Progenitor cell of endocrine pancreas (in vitro differentiated cells): ENCODE results near the gene HCN1. TPM values are rescaled to one million over a fixed set of nuclear protein-coding genes. Genes with fewer than 3 reads are reported as not detected.

Experiments
- DNase-seq: peaks from one replicate; pipeline ENCODE4 v3.0.0; 2021; ENCODE audit warnings: low spot score; ENCODE audit not compliant: unreplicated experiment
- H3K27ac Mint-ChIP-seq: 2 replicates; pipeline ENCODE4 v1.8.0; 2021; ENCODE audit warnings: mild to moderate bottlenecking, moderate library complexity, mixed read lengths
- H3K27me3 Mint-ChIP-seq: 2 replicates; pipeline ENCODE4 v1.8.0; 2021; ENCODE audit warnings: mixed read lengths
- H3K36me3 Mint-ChIP-seq: 2 replicates; pipeline ENCODE4 v1.8.0; 2022; ENCODE audit warnings: mixed read lengths; ENCODE audit not compliant: insufficient read depth
- H3K4me1 Mint-ChIP-seq: 2 replicates; pipeline ENCODE4 v1.8.0; 2021; ENCODE audit warnings: low read depth, mixed read lengths
- H3K4me3 Mint-ChIP-seq: 2 replicates; pipeline ENCODE4 v1.8.0; 2021; ENCODE audit warnings: low read depth, mild to moderate bottlenecking, moderate library complexity, mixed read lengths
- H3K9me3 Mint-ChIP-seq: 2 replicates; pipeline ENCODE4 v1.8.0; 2021; ENCODE audit warnings: low read depth, mixed read lengths
- total RNA-seq: library from RNA; stranded (reverse); gene quantifications from 2 replicates; pipeline ENCODE4 v1.2.1, GENCODE V29; 2021
- TF ChIP-seq, protein P1 (sequence below): fragments of 200-600 bp; sonication (generic); IDR thresholded peaks from one replicate; pipeline ENCODE4 v1.5.0; 2021; ENCODE audit warnings: antibody characterized with exemption, mild to moderate bottlenecking; ENCODE audit not compliant: unreplicated experiment

HCN1 gene
- total RNA-seq, 1 donor from 2014 or later: 0.14 TPM

DNA sequence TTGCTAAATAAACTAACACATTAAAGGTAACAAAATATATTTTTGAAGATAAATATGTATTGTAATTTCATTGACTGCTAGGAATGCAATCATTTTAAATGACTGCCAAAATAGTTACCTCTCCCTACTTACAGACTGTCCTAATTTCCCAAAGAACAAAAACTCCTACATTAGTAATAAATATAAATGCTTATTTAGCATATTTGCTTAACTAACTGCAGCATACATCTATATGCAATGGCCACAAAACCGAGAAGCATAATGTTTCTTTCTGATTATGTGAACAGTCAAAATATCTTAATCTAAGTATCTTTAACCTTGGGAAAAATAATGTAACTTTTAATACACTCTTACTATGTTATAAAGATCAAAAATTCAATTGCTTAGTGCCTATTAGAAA, 431.7 kb downstream of the HCN1 start:
- Mint-ChIP-seq H3K27ac (no peak overlapping the region), H3K36me3 (peaks cover 2% of the 10 kb centered on the region), H3K4me1 (peaks cover 25% of the 10 kb centered on the region), H3K4me3 (no peak overlapping the region), H3K27me3 (no peaks in the 10 kb centered on the region), H3K9me3 (peaks cover 4% of the 10 kb centered on the region)
- TF ChIP-seq, protein P1, sequence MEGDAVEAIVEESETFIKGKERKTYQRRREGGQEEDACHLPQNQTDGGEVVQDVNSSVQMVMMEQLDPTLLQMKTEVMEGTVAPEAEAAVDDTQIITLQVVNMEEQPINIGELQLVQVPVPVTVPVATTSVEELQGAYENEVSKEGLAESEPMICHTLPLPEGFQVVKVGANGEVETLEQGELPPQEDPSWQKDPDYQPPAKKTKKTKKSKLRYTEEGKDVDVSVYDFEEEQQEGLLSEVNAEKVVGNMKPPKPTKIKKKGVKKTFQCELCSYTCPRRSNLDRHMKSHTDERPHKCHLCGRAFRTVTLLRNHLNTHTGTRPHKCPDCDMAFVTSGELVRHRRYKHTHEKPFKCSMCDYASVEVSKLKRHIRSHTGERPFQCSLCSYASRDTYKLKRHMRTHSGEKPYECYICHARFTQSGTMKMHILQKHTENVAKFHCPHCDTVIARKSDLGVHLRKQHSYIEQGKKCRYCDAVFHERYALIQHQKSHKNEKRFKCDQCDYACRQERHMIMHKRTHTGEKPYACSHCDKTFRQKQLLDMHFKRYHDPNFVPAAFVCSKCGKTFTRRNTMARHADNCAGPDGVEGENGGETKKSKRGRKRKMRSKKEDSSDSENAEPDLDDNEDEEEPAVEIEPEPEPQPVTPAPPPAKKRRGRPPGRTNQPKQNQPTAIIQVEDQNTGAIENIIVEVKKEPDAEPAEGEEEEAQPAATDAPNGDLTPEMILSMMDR: no peak
- DNase-seq: no peak

DNA sequence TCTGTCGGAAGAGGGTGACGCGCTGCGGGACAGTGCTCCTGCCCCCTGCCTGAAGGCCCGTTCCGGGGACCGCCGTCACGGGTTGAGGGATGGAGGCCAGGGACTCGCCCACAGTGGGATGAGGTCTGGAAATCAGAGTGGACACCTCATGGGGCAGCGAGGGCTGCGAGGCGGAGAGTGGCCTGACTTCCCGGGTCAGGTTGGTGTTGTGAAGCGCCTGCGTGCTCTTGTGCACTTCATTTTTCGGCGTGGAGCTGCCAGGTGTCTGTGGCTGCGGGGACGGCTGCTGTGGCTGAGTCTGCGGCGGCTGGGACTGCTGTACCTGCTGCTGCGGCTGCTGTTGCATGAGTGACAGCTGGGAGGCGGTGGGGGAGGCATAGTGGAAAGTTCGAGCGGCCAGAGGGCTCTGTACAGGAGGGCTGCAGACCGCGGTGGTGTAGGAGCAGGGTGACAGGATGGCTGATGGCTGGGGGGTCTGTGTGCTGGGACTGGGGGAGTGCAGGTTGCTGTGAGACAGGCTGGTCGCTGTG, 434.1 kb downstream of the HCN1 start:
- H3K9me3 Mint-ChIP-seq: peaks cover 4% of the 10 kb centered on the region
- peaks cover 2% of the 10 kb centered on the region for H3K36me3 Mint-ChIP-seq
- no peak overlapping the region for H3K4me3 Mint-ChIP-seq
- DNase-seq: no peak
- H3K27me3 Mint-ChIP-seq: no peaks in the 10 kb centered on the region
- H3K4me1 Mint-ChIP-seq: peaks cover 33% of the 10 kb centered on the region
- TF ChIP-seq, protein P1: no peak
- H3K27ac Mint-ChIP-seq: peak overlapping the region; percentile 47

DNA sequence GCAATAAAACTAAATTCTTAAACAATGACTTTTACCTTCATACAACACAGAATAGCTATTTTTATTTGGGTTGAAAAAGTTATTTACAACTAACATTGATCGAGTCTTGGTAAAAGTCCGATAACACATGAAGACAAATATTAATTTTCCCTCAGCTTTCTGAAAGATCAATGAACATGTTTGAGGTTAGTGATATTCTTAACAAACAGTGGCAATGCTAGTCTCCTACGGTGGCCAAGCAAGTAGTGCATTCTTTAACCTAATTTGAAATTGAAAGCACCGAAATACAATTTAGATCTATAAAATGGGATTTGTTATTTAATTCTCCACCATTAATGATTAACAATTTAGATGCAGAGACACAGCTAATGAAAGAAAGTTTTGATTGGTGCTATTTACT, 435.1 kb downstream of the HCN1 start:
- Mint-ChIP-seq H3K4me1 (peaks cover 34% of the 10 kb centered on the region), H3K36me3 (peaks cover 2% of the 10 kb centered on the region), H3K27ac (peak overlapping the region; percentile 39), H3K27me3 (no peaks in the 10 kb centered on the region), H3K4me3 (peak overlapping the region; percentile 35), H3K9me3 (peaks cover 4% of the 10 kb centered on the region)
- TF ChIP-seq, protein P1: no peak
- DNase-seq: no peak

DNA sequence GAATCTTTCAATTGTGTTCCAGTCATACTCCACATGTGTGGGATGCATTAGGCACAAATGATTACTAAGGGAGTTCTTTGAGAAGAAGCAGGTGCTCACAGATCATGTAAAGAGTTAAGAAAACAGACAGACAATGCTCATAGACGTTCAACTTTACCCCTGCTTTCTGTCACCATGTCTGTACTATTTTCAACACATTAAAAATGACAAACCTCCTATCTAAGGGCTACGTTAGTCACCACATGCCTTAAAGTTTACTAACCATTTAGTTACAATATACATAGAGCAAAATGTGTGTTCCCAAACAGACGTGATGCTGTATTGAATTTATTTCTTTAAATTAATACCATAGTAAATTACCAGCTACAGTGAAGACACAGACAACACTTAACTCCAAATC, 435.9 kb downstream of the HCN1 start:
- DNase-seq: no peak
- H3K4me1 Mint-ChIP-seq: peaks cover 34% of the 10 kb centered on the region
- H3K27ac Mint-ChIP-seq: no peak overlapping the region
- no peaks in the 10 kb centered on the region for H3K27me3 Mint-ChIP-seq
- H3K36me3 Mint-ChIP-seq: peaks cover 2% of the 10 kb centered on the region
- TF ChIP-seq, protein P1: no peak
- no peak overlapping the region for H3K4me3 Mint-ChIP-seq
- peaks cover 4% of the 10 kb centered on the region for H3K9me3 Mint-ChIP-seq

DNA sequence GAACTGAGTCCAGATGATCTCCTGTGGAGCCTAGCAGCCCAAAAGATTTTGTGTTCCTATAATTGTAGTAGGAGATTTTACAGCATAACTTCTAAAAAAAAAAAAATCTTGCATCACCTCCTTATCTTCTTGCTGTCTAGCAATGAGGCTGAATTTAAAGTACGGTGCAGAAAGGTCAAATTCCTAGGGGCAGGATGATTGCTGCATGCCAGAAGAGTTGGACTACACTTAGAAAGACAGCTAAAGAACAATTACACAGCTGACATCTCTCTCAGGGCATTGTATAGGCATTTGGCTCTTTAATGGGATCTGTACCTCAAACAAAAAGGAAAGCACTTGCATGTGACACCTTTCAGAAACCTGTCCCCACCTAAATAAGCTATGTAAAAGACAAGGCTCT, 443.2 kb downstream of the HCN1 start:
- no peak for DNase-seq
- Mint-ChIP-seq H3K4me1 (peaks cover 14% of the 10 kb centered on the region), H3K4me3 (no peak overlapping the region)

More for the DNA sequence above, 443.2 kb downstream of the HCN1 start:
- H3K9me3 Mint-ChIP-seq: peaks cover 4% of the 10 kb centered on the region
- H3K36me3 Mint-ChIP-seq: peaks cover 1% of the 10 kb centered on the region
- H3K27me3 Mint-ChIP-seq: no peaks in the 10 kb centered on the region
- H3K27ac Mint-ChIP-seq: peak overlapping the region; percentile 51
- TF ChIP-seq, protein P1: no peak
